ENCODE data around the gene KCNQ1OT1.

KCNQ1OT1 gene

GRCh38 chr11:2714871-2715270 is 15.1 kb upstream of the KCNQ1OT1 start:
- Histone ChIP-seq H3K4me1 (peaks cover 0 to 1% (median 0%) of the 10 kb centered on the region in 4 donors), H3K27me3 (peaks cover 0 to 17% of the 10 kb centered on the region in 2 donors), H3K27ac (no peak overlapping the region), H3K4me3 (no peak overlapping the region), H3K9me3 (no peaks in the 10 kb centered on the region), H3K36me3 (no peaks in the 10 kb centered on the region)
- TF ChIP-seq, protein P1, sequence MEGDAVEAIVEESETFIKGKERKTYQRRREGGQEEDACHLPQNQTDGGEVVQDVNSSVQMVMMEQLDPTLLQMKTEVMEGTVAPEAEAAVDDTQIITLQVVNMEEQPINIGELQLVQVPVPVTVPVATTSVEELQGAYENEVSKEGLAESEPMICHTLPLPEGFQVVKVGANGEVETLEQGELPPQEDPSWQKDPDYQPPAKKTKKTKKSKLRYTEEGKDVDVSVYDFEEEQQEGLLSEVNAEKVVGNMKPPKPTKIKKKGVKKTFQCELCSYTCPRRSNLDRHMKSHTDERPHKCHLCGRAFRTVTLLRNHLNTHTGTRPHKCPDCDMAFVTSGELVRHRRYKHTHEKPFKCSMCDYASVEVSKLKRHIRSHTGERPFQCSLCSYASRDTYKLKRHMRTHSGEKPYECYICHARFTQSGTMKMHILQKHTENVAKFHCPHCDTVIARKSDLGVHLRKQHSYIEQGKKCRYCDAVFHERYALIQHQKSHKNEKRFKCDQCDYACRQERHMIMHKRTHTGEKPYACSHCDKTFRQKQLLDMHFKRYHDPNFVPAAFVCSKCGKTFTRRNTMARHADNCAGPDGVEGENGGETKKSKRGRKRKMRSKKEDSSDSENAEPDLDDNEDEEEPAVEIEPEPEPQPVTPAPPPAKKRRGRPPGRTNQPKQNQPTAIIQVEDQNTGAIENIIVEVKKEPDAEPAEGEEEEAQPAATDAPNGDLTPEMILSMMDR (IDR thresholded peaks at IDR 0.05): no peak
- DNase-seq: no peak
- intact Hi-C loops (cut with DNase I; ENCODE audit: low total_unique reads): no loop called here

GRCh38 chr11:2714463-2714800 is 14.6 kb upstream of the KCNQ1OT1 start:
- Histone ChIP-seq H3K36me3 (no peaks in the 10 kb centered on the region), H3K27me3 (peaks cover 0 to 17% of the 10 kb centered on the region in 2 donors), H3K4me3 (no peak overlapping the region), H3K4me1 (peaks cover 0 to 6% (median 1%) of the 10 kb centered on the region in 4 donors), H3K9me3 (no peaks in the 10 kb centered on the region), H3K27ac (no peak overlapping the region)
- intact Hi-C loops (cut with DNase I; ENCODE audit: low total_unique reads): no loop called here
- no peak for DNase-seq
- TF ChIP-seq, protein P1 (IDR thresholded peaks at IDR 0.05): no peak

- Histone ChIP-seq H3K27ac (no peak overlapping the region), H3K4me1 (peaks cover 0 to 11% (median 5%) of the 10 kb centered on the region in 4 donors), H3K27me3 (peaks cover 0 to 17% of the 10 kb centered on the region in 2 donors), H3K4me3 (no peak overlapping the region), H3K9me3 (no peaks in the 10 kb centered on the region), H3K36me3 (no peaks in the 10 kb centered on the region)
- DNase-seq: no peak
- intact Hi-C loops (cut with DNase I; ENCODE audit: low total_unique reads): no loop called here
- TF ChIP-seq, protein P1 (IDR thresholded peaks at IDR 0.05): no peak
Measured at GRCh38 chr11:2713661-2714462, 14.1 kb upstream of the KCNQ1OT1 start.

- Histone ChIP-seq H3K36me3 (no peaks in the 10 kb centered on the region), H3K4me1 (peaks cover 0 to 19% (median 12%) of the 10 kb centered on the region in 4 donors), H3K27ac (no peak overlapping the region), H3K4me3 (no peak overlapping the region), H3K9me3 (no peaks in the 10 kb centered on the region), H3K27me3 (peaks cover 0 to 17% of the 10 kb centered on the region in 2 donors)
- intact Hi-C loops (cut with DNase I; ENCODE audit: low total_unique reads): no loop called here
- DNase-seq: no peak
- TF ChIP-seq, protein P1 (IDR thresholded peaks at IDR 0.05): no peak
Measured at GRCh38 chr11:2713094-2713493, 13.3 kb upstream of the KCNQ1OT1 start.

GRCh38 chr11:2711161-2711560 is 11.4 kb upstream of the KCNQ1OT1 start:
- H3K36me3 ChIP-seq: no peaks in the 10 kb centered on the region
- peaks cover 0 to 23% (median 17%) of the 10 kb centered on the region in 4 donors for H3K4me1 ChIP-seq
- H3K27ac ChIP-seq: no peak overlapping the region
- H3K9me3 ChIP-seq: peaks cover 0 to 3% (median 0%) of the 10 kb centered on the region in 3 donors
- DNase-seq: no peak
- H3K4me3 ChIP-seq: no peak overlapping the region
- TF ChIP-seq, protein P1 (IDR thresholded peaks at IDR 0.05): no peak
- peaks cover 0 to 13% of the 10 kb centered on the region in 2 donors for H3K27me3 ChIP-seq
- intact Hi-C loops (cut with DNase I; ENCODE audit: low total_unique reads): no loop called here
